Endothelial cell of umbilical vein (primary cell): ENCODE results near the gene CNPY1. TPM values are rescaled to one million over a fixed set of nuclear protein-coding genes. Genes with fewer than 3 reads are reported as not detected.

Experiments used
- BruUV-seq: library from RNA; stranded (reverse); fragments of 400-500 nt; replicated peaks from 2 replicates; lab custom pipeline; 2021; lab: Mats Ljungman, UMichigan
- CTCF ChIA-PET: fragments of 300-600, 350-600 bp; sonication (Branson Sonifier 250); formaldehyde crosslinking; loops from one replicate; lab custom pipeline; 2021; ENCODE audit warnings: antibody characterized with exemption, inconsistent platforms; lab: Charles Lee
- POLR2A ChIA-PET: fragments of 300-600, 350-600 bp; sonication (Branson Sonifier 250); formaldehyde crosslinking; loops from one replicate; lab custom pipeline; 2021; ENCODE audit warnings: antibody characterized with exemption, inconsistent platforms; lab: Charles Lee
- DNase-seq: peaks from one replicate; pipeline ENCODE4 v3.0.0-alpha.2; 2011; ENCODE audit warnings: low read depth, low spot score
- FAIRE-seq: peaks from 2 replicates; lab custom pipeline; 2011; peaks lifted over from hg19 to GRCh38; lab: Jason Lieb, UNC
- H2AFZ ChIP-seq: 2 replicates; pipeline ENCODE4 v1.6.0; 2012; ENCODE audit warnings: low read depth, low read length, control low read depth, inconsistent platforms
- H3K27ac ChIP-seq: 2 replicates; pipeline ENCODE4 v1.5.1; 2011; ENCODE audit warnings: low read depth, mild to moderate bottlenecking, control low read depth, low read length, moderate library complexity; ENCODE audit not compliant: insufficient read depth
- H3K27me3 ChIP-seq, 2 experiments: 2 replicates each; pipeline versions ENCODE4 v1.6.0 to v1.6.1; 2011; ENCODE audit warnings: low read length in 2 of 2, mixed read lengths in 1 of 2; ENCODE audit not compliant: control insufficient read depth in 2 of 2, insufficient read depth in 2 of 2
- H3K36me3 ChIP-seq, 2 experiments: 2 replicates in 1 of 2; 3 replicates in 1 of 2; pipeline ENCODE4 v1.5.1; 2011; ENCODE audit warnings: low read length in 2 of 2, mild to moderate bottlenecking in 1 of 2, moderate library complexity in 1 of 2; ENCODE audit not compliant: control insufficient read depth in 2 of 2, insufficient read depth in 2 of 2; ENCODE audit errors: extremely low read depth in 1 of 2
- H3K4me1 ChIP-seq: 3 replicates; pipeline ENCODE4 v1.5.1; 2011; ENCODE audit warnings: mild to moderate bottlenecking, low read length; ENCODE audit not compliant: control insufficient read depth, insufficient read depth; ENCODE audit errors: extremely low read depth
- H3K4me2 ChIP-seq: 2 replicates; pipeline ENCODE4 v1.6.1; 2011; ENCODE audit warnings: low read length, control low read depth, mixed read lengths; ENCODE audit not compliant: insufficient read depth
- H3K4me3 ChIP-seq, 3 experiments: fragments of 200-600 bp in 1 of 3; sonication (generic), shearing (Covaris generic) in 1 of 3; replicated peaks in 1 of 3; 2 replicates each; pipeline ENCODE4 v1.5.1; 2011 to 2016; ENCODE audit warnings: control low read depth in 3 of 3, low read length in 3 of 3, mild to moderate bottlenecking in 2 of 3, inconsistent platforms in 1 of 3, low read depth in 1 of 3, moderate library complexity in 1 of 3; ENCODE audit not compliant: insufficient read depth in 1 of 3
- H3K79me2 ChIP-seq: 2 replicates; pipeline ENCODE4 v1.6.0; 2012; ENCODE audit warnings: low read length, inconsistent platforms; ENCODE audit not compliant: control insufficient read depth, insufficient read depth
- H3K9ac ChIP-seq: replicated peaks from 2 replicates; pipeline ENCODE3; 2011; ENCODE audit warnings: low read length, control low read depth; ENCODE audit not compliant: insufficient read depth; ENCODE audit errors: extremely low read depth
- H3K9me1 ChIP-seq: replicated peaks from 3 replicates; pipeline ENCODE4 v1.6.0; 2011; ENCODE audit warnings: mild to moderate bottlenecking, low read length; ENCODE audit not compliant: control insufficient read depth, insufficient read depth; ENCODE audit errors: extremely low read depth
- H3K9me3 ChIP-seq: replicated peaks from 2 replicates; pipeline ENCODE4 v1.5.1; 2012; ENCODE audit warnings: low read length, inconsistent platforms; ENCODE audit not compliant: control insufficient read depth, insufficient read depth
- H4K20me1 ChIP-seq: replicated peaks from 2 replicates; pipeline ENCODE3; 2011; ENCODE audit warnings: mild to moderate bottlenecking, low read length; ENCODE audit not compliant: control insufficient read depth, insufficient read depth; ENCODE audit errors: extremely low read depth
- CTCF ChIP-seq, 2 donors: IDR thresholded peaks; 1 replicate in 1 of 2; 2 replicates in 1 of 2; pipeline ENCODE4 v1.5.1; 2011; ENCODE audit warnings: low read length in 2 of 2, mild to moderate bottlenecking in 2 of 2, moderate library complexity in 2 of 2, control low read depth in 1 of 2, inconsistent platforms in 1 of 2, low read depth in 1 of 2; ENCODE audit not compliant: insufficient read depth in 1 of 2; ENCODE audit errors: extremely low read depth in 1 of 2
- EZH2 ChIP-seq: IDR thresholded peaks from 2 replicates; pipeline ENCODE4 v1.6.1; 2012; ENCODE audit warnings: borderline replicate concordance, low read depth, mild to moderate bottlenecking, moderate library complexity, low read length, inconsistent platforms; ENCODE audit not compliant: severe bottlenecking
- FOS ChIP-seq: IDR thresholded peaks from 2 replicates; pipeline ENCODE4 v1.6.1; 2011; ENCODE audit warnings: mild to moderate bottlenecking, low read length, moderate library complexity, borderline replicate concordance; ENCODE audit not compliant: insufficient read depth
- JUN ChIP-seq: IDR thresholded peaks from 2 replicates; pipeline ENCODE4 v1.6.1; 2011; ENCODE audit warnings: borderline replicate concordance, low read depth; ENCODE audit not compliant: insufficient read length, insufficient read depth
- MAX ChIP-seq: IDR thresholded peaks from 2 replicates; pipeline ENCODE4 v1.6.1; 2011; ENCODE audit not compliant: insufficient read depth, insufficient read length
- POLR2A ChIP-seq: IDR thresholded peaks from 2 replicates; pipeline ENCODE4 v1.6.1; 2012; ENCODE audit warnings: low read depth, mild to moderate bottlenecking, control low read depth, low read length
- dilution Hi-C: fragments of 300-500 bp; cut with MboI; formaldehyde crosslinking; loops from one replicate; pipeline ENCODE4 v1.15.0; 2019; ENCODE audit warnings: low sequenced_read_pairs; ENCODE audit not compliant: extremely low pct_ligation_motif_present
- intact Hi-C: fragments of 100-400 bp; cut with micrococcal nuclease; formaldehyde crosslinking; loops from one replicate; pipeline ENCODE4 v1.10.0; 2022
- polyA plus RNA-seq, 4 experiments: library from polyadenylated mRNA; depleted of rRNA in 3 of 4; stranded (reverse) in 3 of 4; unstranded in 1 of 4; fragments of >200 nt; gene quantifications; 2 replicates each; pipeline versions ENCODE4 v1.2.1 to v1.2.3, GENCODE V29; 2011 to 2012; ENCODE audit warnings: missing spikeins in 1 of 4
- total RNA-seq: library from RNA; stranded (reverse); gene quantifications from 2 replicates; pipeline ENCODE4 v1.2.3, GENCODE V29; 2021

The CNPY1 gene
- total and polyA plus RNA-seq, 2 donors (not counting 3 experiments of a cell fraction or from before 2014, with no cell fraction given): not detected

- FAIRE-seq (no peak), DNase-seq (no peak)
- no peak overlapping the region for H3K9ac ChIP-seq
- H3K4me2 ChIP-seq: no peak overlapping the region
- TF ChIP-seq FOS (no peak), MAX (no peak), POLR2A (no peak), CTCF (IDR thresholded peaks at IDR 0.05; ENCODE audit: extremely low read depth in 1 of 2, insufficient read depth in 1 of 2, low read depth in 1 of 2, low read length in 2 of 2) (no peak), EZH2 (peak; percentile 52), JUN (no peak)
- dilution Hi-C loops (no loop called here), intact Hi-C loops (loop anchor here (5.0 to 10.0 kb wide), 5 partner anchors 76 to 454 kb away; partner anchors contain the start of gene PAXIP1)
- H3K27me3 ChIP-seq: peaks cover 77 to 94% of the 10 kb centered on the region in 2 experiments
- no peaks in the 10 kb centered on the region for H3K9me1 ChIP-seq
- H3K9me3 ChIP-seq: no peaks in the 10 kb centered on the region
- no peaks in the 10 kb centered on the region for H3K4me1 ChIP-seq
- H3K36me3 ChIP-seq: no peaks in the 10 kb centered on the region
- no peak overlapping the region for H3K4me3 ChIP-seq
- no peaks in the 10 kb centered on the region for H3K79me2 ChIP-seq
- H3K27ac ChIP-seq: no peak overlapping the region
- ChIA-PET CTCF (interaction anchor here (1.2 kb wide), 1 partner anchor 76 kb away, joined by 3 read pairs; no protein-coding TSS in a partner anchor), POLR2A (no interaction called here)
- H2AFZ ChIP-seq: no peak overlapping the region
- no TSS peak for BruUV-seq
- no peaks in the 10 kb centered on the region for H4K20me1 ChIP-seq
Observed at GRCh38 chr7:155455776-155456737, 90.3 kb downstream of the CNPY1 start.
